ENCODE measurements around the gene ACOT13. TPM values are rescaled to one million over a fixed set of nuclear protein-coding genes. Genes with fewer than 3 reads are reported as not detected.

ACOT13 gene
- total RNA-seq, 2 donors from 2014 or later: 2.6 to 3.4 TPM

DNA sequence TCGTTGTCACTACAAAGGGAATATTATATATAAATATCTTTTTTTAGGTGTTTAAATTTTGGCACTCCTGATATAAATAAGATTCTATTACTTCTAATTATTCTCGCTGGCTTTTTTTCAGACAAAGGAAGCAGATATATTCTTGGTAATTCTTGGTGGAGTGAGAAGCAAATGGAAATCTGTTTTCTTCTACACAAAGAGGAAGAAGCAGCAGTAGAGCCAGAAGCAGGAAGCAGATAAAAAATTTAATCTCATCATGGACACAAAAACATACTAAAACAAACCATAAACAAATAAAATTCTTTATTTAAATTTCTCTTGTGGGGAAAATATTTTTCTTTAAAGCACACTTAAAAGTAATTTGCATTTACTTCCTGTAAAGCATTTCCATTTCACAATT is 17.2 kb upstream of the ACOT13 start:
- Histone ChIP-seq H3K27ac (peak overlapping the region in 2 of 4 donors; percentile 21 to 64), H3K4me1 (peaks cover 17% of the 10 kb centered on the region), H3K4me3 (no peak overlapping the region), H3K9me3 (no peaks in the 10 kb centered on the region), H3K27me3 (no peaks in the 10 kb centered on the region), H3K36me3 (replicated peaks in 1 of 2; ENCODE audit: insufficient read depth in 1 of 2, low read depth in 2 of 2) (peaks cover 0 to 10% of the 10 kb centered on the region in 2 donors)
- TF ChIP-seq, protein P1, sequence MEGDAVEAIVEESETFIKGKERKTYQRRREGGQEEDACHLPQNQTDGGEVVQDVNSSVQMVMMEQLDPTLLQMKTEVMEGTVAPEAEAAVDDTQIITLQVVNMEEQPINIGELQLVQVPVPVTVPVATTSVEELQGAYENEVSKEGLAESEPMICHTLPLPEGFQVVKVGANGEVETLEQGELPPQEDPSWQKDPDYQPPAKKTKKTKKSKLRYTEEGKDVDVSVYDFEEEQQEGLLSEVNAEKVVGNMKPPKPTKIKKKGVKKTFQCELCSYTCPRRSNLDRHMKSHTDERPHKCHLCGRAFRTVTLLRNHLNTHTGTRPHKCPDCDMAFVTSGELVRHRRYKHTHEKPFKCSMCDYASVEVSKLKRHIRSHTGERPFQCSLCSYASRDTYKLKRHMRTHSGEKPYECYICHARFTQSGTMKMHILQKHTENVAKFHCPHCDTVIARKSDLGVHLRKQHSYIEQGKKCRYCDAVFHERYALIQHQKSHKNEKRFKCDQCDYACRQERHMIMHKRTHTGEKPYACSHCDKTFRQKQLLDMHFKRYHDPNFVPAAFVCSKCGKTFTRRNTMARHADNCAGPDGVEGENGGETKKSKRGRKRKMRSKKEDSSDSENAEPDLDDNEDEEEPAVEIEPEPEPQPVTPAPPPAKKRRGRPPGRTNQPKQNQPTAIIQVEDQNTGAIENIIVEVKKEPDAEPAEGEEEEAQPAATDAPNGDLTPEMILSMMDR (IDR thresholded peaks at IDR 0.05): no peak
- no peak for TF ChIP-seq POLR2A (IDR thresholded peaks at IDR 0.05)
- intact Hi-C loops (cut with DNase I): no loop called here
- no peak for DNase-seq
- 58 to 70% methylated on average over 2 of the region's 2 CpGs for WGBS, 2 donors
- ATAC-seq: no peak

DNA sequence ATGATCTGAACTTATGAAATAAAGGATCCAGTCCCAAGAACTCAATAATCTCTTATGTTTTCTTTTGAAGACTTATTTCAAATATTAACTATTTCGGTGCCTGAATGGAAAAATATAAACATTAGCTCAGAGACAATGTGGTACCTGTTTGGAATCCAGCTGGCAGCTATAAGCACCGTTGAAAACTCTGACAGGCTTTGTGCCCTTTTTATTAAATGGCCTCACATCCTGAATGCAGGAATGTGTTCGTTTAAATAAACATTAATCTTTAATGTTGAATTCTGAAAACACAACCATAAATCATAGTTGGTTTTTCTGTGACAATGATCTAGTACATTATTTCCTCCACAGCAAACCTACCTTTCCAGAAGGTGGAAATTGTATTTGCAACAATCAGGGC is 16.5 kb upstream of the ACOT13 start:
- ATAC-seq: peak; percentile 53
- H3K27me3 ChIP-seq: no peaks in the 10 kb centered on the region
- intact Hi-C loops (cut with DNase I): no loop called here
- H3K4me3 ChIP-seq: no peak overlapping the region
- WGBS, 2 donors: 24 to 35% methylated on average over 3 of the region's 3 CpGs
- no peak for DNase-seq
- no peaks in the 10 kb centered on the region for H3K9me3 ChIP-seq
- H3K4me1 ChIP-seq: peaks cover 14% of the 10 kb centered on the region
- H3K27ac ChIP-seq: peak overlapping the region in 3 of 4 donors; percentile 8 to 64 (median 21)
- H3K36me3 ChIP-seq (replicated peaks in 1 of 2; ENCODE audit: insufficient read depth in 1 of 2, low read depth in 2 of 2): peaks cover 0 to 10% of the 10 kb centered on the region in 2 donors
- TF ChIP-seq, protein P1 (IDR thresholded peaks at IDR 0.05): no peak
- TF ChIP-seq POLR2A (IDR thresholded peaks at IDR 0.05): no peak

DNA sequence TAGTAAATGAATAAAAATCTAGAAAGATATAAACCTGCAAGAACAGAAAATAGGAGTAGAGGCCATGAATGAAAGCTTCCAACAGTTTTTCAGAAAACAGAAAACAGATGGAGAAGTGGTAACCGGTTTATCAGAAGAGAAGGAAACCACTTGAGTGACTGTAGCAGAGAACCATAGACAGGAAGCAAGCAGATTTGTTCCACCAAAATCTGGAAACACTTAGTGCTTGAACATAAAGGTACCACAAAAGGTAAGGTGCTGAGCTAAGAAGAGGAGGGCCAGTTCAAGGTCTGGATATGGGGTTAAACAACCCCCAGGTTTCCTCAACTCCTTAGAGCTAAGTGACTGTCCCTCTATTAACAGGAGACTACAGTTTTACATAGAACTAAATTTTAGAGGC is 11.7 kb upstream of the ACOT13 start:
- 76 to 94% methylated on average over 1 of the region's 1 CpG for WGBS, 2 donors
- ATAC-seq: no peak
- TF ChIP-seq POLR2A (IDR thresholded peaks at IDR 0.05): no peak
- TF ChIP-seq, protein P1 (IDR thresholded peaks at IDR 0.05): no peak
- Histone ChIP-seq H3K27ac (no peak overlapping the region), H3K9me3 (no peaks in the 10 kb centered on the region), H3K4me3 (no peak overlapping the region), H3K36me3 (replicated peaks in 1 of 2; ENCODE audit: insufficient read depth in 1 of 2, low read depth in 2 of 2) (peaks cover 0 to 10% of the 10 kb centered on the region in 2 donors), H3K27me3 (no peaks in the 10 kb centered on the region), H3K4me1 (no peaks in the 10 kb centered on the region)
- no peak for DNase-seq
- intact Hi-C loops (cut with DNase I): no loop called here

DNA sequence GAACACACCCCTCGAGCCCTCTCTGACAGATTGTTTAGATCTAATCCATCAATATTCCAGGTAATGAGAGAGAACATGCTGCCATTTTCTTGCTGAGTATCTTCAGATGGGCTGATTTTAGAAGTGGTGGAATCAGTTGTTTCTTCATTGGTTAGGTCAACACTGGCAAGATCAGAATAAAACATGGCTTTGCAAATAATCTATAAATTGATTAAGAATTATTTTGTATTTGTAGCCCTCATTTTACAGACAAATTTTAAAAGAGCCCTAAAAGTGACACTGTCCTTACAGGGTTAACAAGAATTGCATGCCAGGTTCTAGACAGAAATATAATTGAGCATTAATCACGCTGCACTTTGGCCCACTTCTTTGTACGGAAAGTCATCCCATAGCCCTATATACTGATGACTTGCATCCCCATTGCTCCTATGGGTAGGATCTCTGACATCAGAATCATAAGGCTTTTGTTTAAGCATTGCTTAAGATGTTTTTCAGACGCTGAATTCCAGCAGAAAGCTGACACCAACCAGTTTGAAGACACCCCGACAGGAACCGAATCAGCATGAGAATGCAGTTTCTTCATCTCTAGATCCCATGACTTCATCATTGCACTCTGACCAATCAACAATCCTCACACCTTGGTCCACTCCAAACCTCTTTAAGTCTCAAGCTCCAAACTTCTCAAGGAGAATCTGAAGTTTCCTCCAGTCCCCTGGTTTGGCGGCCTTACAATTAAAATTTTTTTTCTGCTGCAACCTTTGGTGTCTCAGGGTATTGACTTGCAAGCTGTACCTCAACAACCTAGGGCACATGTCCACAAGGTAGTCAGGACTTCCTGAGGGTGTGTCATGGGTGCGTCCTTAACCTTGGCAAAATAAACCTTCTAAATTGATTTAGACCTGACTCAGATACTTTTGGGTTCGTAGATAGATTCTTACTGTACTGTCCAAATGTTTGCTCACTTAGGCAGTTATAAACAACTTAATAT is 8.0 kb upstream of the ACOT13 start:
- no peaks in the 10 kb centered on the region for H3K27me3 ChIP-seq
- H3K9me3 ChIP-seq: no peaks in the 10 kb centered on the region
- no peak for DNase-seq
- no peak for ATAC-seq
- H3K27ac ChIP-seq: no peak overlapping the region
- H3K4me1 ChIP-seq: peaks cover 12% of the 10 kb centered on the region
- 61 to 69% methylated on average over 9 of the region's 9 CpGs for WGBS, 2 donors
- no peak overlapping the region for H3K4me3 ChIP-seq
- H3K36me3 ChIP-seq (replicated peaks in 1 of 2; ENCODE audit: insufficient read depth in 1 of 2, low read depth in 2 of 2): peaks cover 0 to 4% of the 10 kb centered on the region in 2 donors
- intact Hi-C loops (cut with DNase I): no loop called here
- TF ChIP-seq, protein P1 (IDR thresholded peaks at IDR 0.05): no peak
- no peak for TF ChIP-seq POLR2A (IDR thresholded peaks at IDR 0.05)
